NCI-H128 (cell line): ENCODE results near the gene CACNB4.
A peak's percentile ranks its signal among the peaks of the same experiment; 100 is the strongest.

Experiments
- DNase-seq: peaks from one replicate; lab custom pipeline; 2025; ENCODE audit not compliant: unreplicated experiment; lab: John Stamatoyannopoulos, UW

Gene CACNB4

GRCh38 chr2:151833984-151834383, 264.9 kb downstream of the CACNB4 start:
- DNase-seq = no peak

- DNase-seq = no peak
These were observed 267.9 kb downstream of the CACNB4 start for GRCh38 chr2:151830961-151831360.

- no peak for DNase-seq
These were observed 269.9 kb downstream of the CACNB4 start for GRCh38 chr2:151828890-151829324.

GRCh38 chr2:151828143-151828889, 270.5 kb downstream of the CACNB4 start, which contains the start of gene ARL5A:
Gene ARL5A (minus strand): TSS chr2:151828421. CDS start chr2:151828176, 245 bp downstream.
- peak; percentile 75 for DNase-seq

- no peak for DNase-seq
These were observed 271.2 kb downstream of the CACNB4 start for GRCh38 chr2:151827564-151828142.

GRCh38 chr2:151826737-151827157, 272.1 kb downstream of the CACNB4 start:
- no peak for DNase-seq

GRCh38 chr2:151824886-151825285, 274.0 kb downstream of the CACNB4 start:
- no peak for DNase-seq

- DNase-seq = no peak
These were observed 275.2 kb downstream of the CACNB4 start for GRCh38 chr2:151823651-151824050.

- DNase-seq = no peak
These were observed 278.9 kb downstream of the CACNB4 start for GRCh38 chr2:151819920-151820319.

GRCh38 chr2:151817929-151818328, 280.9 kb downstream of the CACNB4 start:
- no peak for DNase-seq

GRCh38 chr2:151816843-151817242, 282.0 kb downstream of the CACNB4 start:
- DNase-seq = no peak

- no peak for DNase-seq
These were observed 282.9 kb downstream of the CACNB4 start for GRCh38 chr2:151815821-151816489.

GRCh38 chr2:151810489-151810888, 288.4 kb downstream of the CACNB4 start:
- DNase-seq = no peak

GRCh38 chr2:151809073-151809383, 289.8 kb downstream of the CACNB4 start:
- DNase-seq = no peak

GRCh38 chr2:151808258-151809072, 290.4 kb downstream of the CACNB4 start:
- no peak for DNase-seq

GRCh38 chr2:151805961-151806360, 292.9 kb downstream of the CACNB4 start:
- no peak for DNase-seq

GRCh38 chr2:151805343-151805742, 293.5 kb downstream of the CACNB4 start:
- DNase-seq = no peak

GRCh38 chr2:151803811-151804210, 295.0 kb downstream of the CACNB4 start:
- no peak for DNase-seq

- no peak for DNase-seq
These were observed 296.5 kb downstream of the CACNB4 start for GRCh38 chr2:151802315-151802714.

GRCh38 chr2:151799886-151800292, 299.0 kb downstream of the CACNB4 start:
- DNase-seq = no peak

GRCh38 chr2:151796774-151797173, 302.1 kb downstream of the CACNB4 start:
- no peak for DNase-seq
